HCT116 (cell line): Measurements from ENCODE around the gene IMPG2. TPM values are rescaled to one million over a fixed set of nuclear protein-coding genes. Genes with fewer than 3 reads are reported as not detected.

Source experiments
- ATAC-seq: fragments of 200-7000 bp; cut with Tn5 transposase; 2 replicates; pipeline ENCODE4 v1.9.1; 2020; ENCODE audit warnings: mild to moderate bottlenecking, moderate library complexity
- BruUV-seq: library from RNA; stranded (reverse); fragments of 400-500 nt; replicated peaks from 2 replicates; lab custom pipeline; 2021; lab: Mats Ljungman, UMichigan
- CTCF ChIA-PET: fragments of 300-600 bp; sonication (Branson Sonifier 250); formaldehyde crosslinking; loops from one replicate; lab custom pipeline; 2021; ENCODE audit warnings: antibody characterized with exemption; lab: Charles Lee
- POLR2A ChIA-PET: fragments of 300-600, 350-600 bp; sonication (Branson Sonifier 250); formaldehyde crosslinking; loops from one replicate; lab custom pipeline; 2021; ENCODE audit warnings: antibody characterized with exemption; lab: Charles Lee
- RAD21 ChIA-PET, 2 experiments: fragments of 300-600 bp; sonication (Branson Sonifier 250); formaldehyde crosslinking; loops; one replicate each; lab custom pipeline; 2023; ENCODE audit warnings: low total read pairs in 2 of 2; ENCODE audit not compliant: uncharacterized antibody in 2 of 2, unreplicated experiment in 2 of 2, low non-redundant PET in 1 of 2; lab: Charles Lee
- DNase-seq: peaks from one replicate; pipeline ENCODE4 v3.0.0-alpha.2; 2010; ENCODE audit warnings: low read depth, low spot score
- H2AFZ ChIP-seq: fragments of 200-600 bp; shearing (Covaris generic), sonication (generic); 2 replicates; pipeline ENCODE4 v1.6.1; 2017; ENCODE audit warnings: low read depth, mixed run types, mixed read lengths, antibody characterized with exemption, low read length; ENCODE audit not compliant: poor library complexity, severe bottlenecking
- H3K27ac ChIP-seq: 2 replicates; pipeline ENCODE4 v1.5.1; 2012; ENCODE audit warnings: low read depth, low read length
- H3K27me3 ChIP-seq: fragments of 200-600 bp; sonication (generic); 2 replicates; pipeline ENCODE4 v1.6.1; 2016; ENCODE audit warnings: mixed run types, low read length, mixed read lengths; ENCODE audit not compliant: insufficient read depth
- H3K36me3 ChIP-seq, 2 experiments: fragments of 200-500 bp in 1 of 2; fragments of 200-600 bp in 1 of 2; sonication (Bioruptor generic) in 1 of 2; sonication (generic) in 1 of 2; 2 replicates each; pipeline versions ENCODE4 v1.5.1 to v1.6.1; 2014 to 2016; ENCODE audit warnings: low read length in 2 of 2, inconsistent platforms in 1 of 2, mixed read lengths in 1 of 2, mixed run types in 1 of 2; ENCODE audit not compliant: insufficient read depth in 2 of 2, control insufficient read depth in 1 of 2
- H3K4me1 ChIP-seq, 2 experiments: fragments of 200-600 bp in 1 of 2; sonication (generic) in 1 of 2; 2 replicates each; pipeline versions ENCODE4 v1.5.1 to v1.6.1; 2012 to 2017; ENCODE audit warnings: low read length in 2 of 2, inconsistent platforms in 1 of 2, mild to moderate bottlenecking in 1 of 2, mixed read lengths in 1 of 2, mixed run types in 1 of 2, moderate library complexity in 1 of 2; ENCODE audit not compliant: insufficient read depth in 2 of 2, control insufficient read depth in 1 of 2
- H3K4me2 ChIP-seq: fragments of 200-600 bp; sonication (generic); 2 replicates; pipeline ENCODE4 v1.6.1; 2017; ENCODE audit warnings: mixed run types, low read length, mixed read lengths
- H3K4me3 ChIP-seq, 2 experiments: fragments of 200-600 bp in 1 of 2; sonication (generic) in 1 of 2; replicated peaks in 1 of 2; 2 replicates each; pipeline ENCODE4 v1.5.1; 2011 to 2016; ENCODE audit warnings: low read length in 2 of 2, control low read depth in 1 of 2, low read depth in 1 of 2, mild to moderate bottlenecking in 1 of 2, mixed read lengths in 1 of 2, mixed run types in 1 of 2
- H3K79me2 ChIP-seq: fragments of 200-600 bp; sonication (generic); 2 replicates; pipeline ENCODE4 v1.6.1; 2017; ENCODE audit warnings: mild to moderate bottlenecking, mixed run types, low read length, moderate library complexity, mixed read lengths; ENCODE audit not compliant: insufficient read depth
- H3K9ac ChIP-seq: fragments of 200-600 bp; sonication (generic); 2 replicates; pipeline ENCODE4 v1.6.1; 2016; ENCODE audit warnings: low read length, mixed read lengths
- H3K9me2 ChIP-seq: fragments of 200-600 bp; sonication (generic), shearing (Covaris generic); 2 replicates; pipeline ENCODE4 v1.6.1; 2017; ENCODE audit warnings: mixed run types, mild to moderate bottlenecking, moderate library complexity; ENCODE audit not compliant: insufficient read depth
- H3K9me3 ChIP-seq, 2 experiments: fragments of 200-500 bp in 1 of 2; fragments of 200-600 bp in 1 of 2; sonication (Bioruptor generic) in 1 of 2; sonication (generic) in 1 of 2; 2 replicates each; pipeline ENCODE4 v1.6.1; 2014 to 2017; ENCODE audit warnings: low read length in 2 of 2, mixed read lengths in 2 of 2, inconsistent platforms in 1 of 2, low read depth in 1 of 2, mild to moderate bottlenecking in 1 of 2, mixed run types in 1 of 2, moderate library complexity in 1 of 2; ENCODE audit not compliant: control insufficient read depth in 1 of 2, insufficient read depth in 1 of 2
- H4K20me1 ChIP-seq: fragments of 200-600 bp; sonication (generic), shearing (Covaris generic); 2 replicates; pipeline ENCODE4 v1.6.1; 2017; ENCODE audit warnings: mixed run types, mild to moderate bottlenecking, moderate library complexity; ENCODE audit not compliant: insufficient read depth
- CEBPB ChIP-seq: IDR thresholded peaks from 2 replicates; pipeline ENCODE4 v1.6.1; 2012; ENCODE audit warnings: low read depth
- EGR1 ChIP-seq: IDR thresholded peaks from 2 replicates; pipeline ENCODE4 v1.6.1; 2012; ENCODE audit warnings: low read depth
- ELF1 ChIP-seq: IDR thresholded peaks from 2 replicates; pipeline ENCODE4 v1.6.1; 2012; ENCODE audit warnings: low read depth, borderline replicate concordance
- EZH2 ChIP-seq: fragments of 200-600 bp; sonication (generic); IDR thresholded peaks from 2 replicates; pipeline ENCODE4 v1.6.1; 2017; ENCODE audit warnings: antibody characterized with exemption, mixed run types
- EZH2phosphoT487 ChIP-seq: fragments of 200-600 bp; IDR thresholded peaks from 2 replicates; pipeline ENCODE4 v1.6.1; 2018; ENCODE audit warnings: antibody characterized with exemption, borderline replicate concordance
- FOSL1 ChIP-seq: IDR thresholded peaks from 2 replicates; pipeline ENCODE4 v1.6.1; 2012; ENCODE audit warnings: low read depth
- JUND ChIP-seq: IDR thresholded peaks from 2 replicates; pipeline ENCODE4 v1.6.1; 2012
- MAX ChIP-seq: IDR thresholded peaks from 2 replicates; pipeline ENCODE4 v1.6.1; 2012
- POLR2A ChIP-seq: IDR thresholded peaks from 2 replicates; pipeline ENCODE4 v1.7.0; 2011; ENCODE audit warnings: borderline replicate concordance; ENCODE audit not compliant: insufficient read depth, insufficient read length; ENCODE audit errors: extremely low read depth
- POLR2AphosphoS5 ChIP-seq: IDR thresholded peaks from 2 replicates; pipeline ENCODE4 v1.6.1; 2011; ENCODE audit warnings: mild to moderate bottlenecking, low read depth, low read length, moderate library complexity
- REST ChIP-seq: IDR thresholded peaks from 2 replicates; pipeline ENCODE4 v1.6.1; 2012; ENCODE audit warnings: low read depth
- SIN3A ChIP-seq: IDR thresholded peaks from 2 replicates; pipeline ENCODE4 v1.6.1; 2012; ENCODE audit warnings: low read depth
- SP1 ChIP-seq: IDR thresholded peaks from 2 replicates; pipeline ENCODE4 v1.6.1; 2012; ENCODE audit warnings: low read depth
- TCF7L2 ChIP-seq: IDR thresholded peaks from 2 replicates; pipeline ENCODE4 v1.7.0; 2011; ENCODE audit warnings: borderline replicate concordance, inconsistent platforms; ENCODE audit not compliant: insufficient read depth, insufficient read length; ENCODE audit errors: extremely low read depth
- ZBTB33 ChIP-seq: IDR thresholded peaks from 2 replicates; pipeline ENCODE4 v1.6.1; 2011; ENCODE audit warnings: mild to moderate bottlenecking, low read length, moderate library complexity; ENCODE audit not compliant: insufficient replicate concordance; ENCODE audit errors: extremely low read depth
- ZFX ChIP-seq: fragments of 450-650 bp; IDR thresholded peaks from 2 replicates; pipeline ENCODE4 v1.6.1; 2017
- intact Hi-C: fragments of 100-400 bp; cut with micrococcal nuclease; formaldehyde crosslinking; loops from 2 replicates; pipeline ENCODE4 v1.10.0; 2022
- total RNA-seq: library from RNA; stranded (reverse); gene quantifications from one replicate; pipeline ENCODE4 v1.2.1, GENCODE V29; 2021; ENCODE audit not compliant: unreplicated experiment
- TF ChIP-seq, protein P1 (sequence below), 3 experiments: fragments of 200-600 bp in 1 of 3; sonication (generic) in 1 of 3; IDR thresholded peaks in 2 of 3; conservative IDR thresholded peaks in 1 of 3; 2 replicates each; pipeline ENCODE4 v1.5.1; 2012 to 2017; ENCODE audit warnings: low read depth in 2 of 3, low read length in 2 of 3, antibody characterized with exemption in 1 of 3, borderline replicate concordance in 1 of 3, control low read depth in 1 of 3, mild to moderate bottlenecking in 1 of 3, mixed read lengths in 1 of 3, mixed run types in 1 of 3, moderate library complexity in 1 of 3; ENCODE audit not compliant: insufficient read depth in 1 of 3

The IMPG2 gene
- total RNA-seq, 1 experiment from 2014 or later: 0.20 TPM

GRCh38 chr3:101261506-101261905 is 58.9 kb downstream of the IMPG2 start:
- TF ChIP-seq FOSL1 (no peak), ELF1 (no peak), POLR2AphosphoS5 (no peak), EZH2 (no peak), ZFX (no peak), REST (no peak), EGR1 (no peak), JUND (no peak), EZH2phosphoT487 (no peak), MAX (no peak), CEBPB (no peak), TCF7L2 (no peak), SIN3A (no peak), ZBTB33 (no peak), SP1 (no peak), POLR2A (no peak)
- TF ChIP-seq, protein P1, sequence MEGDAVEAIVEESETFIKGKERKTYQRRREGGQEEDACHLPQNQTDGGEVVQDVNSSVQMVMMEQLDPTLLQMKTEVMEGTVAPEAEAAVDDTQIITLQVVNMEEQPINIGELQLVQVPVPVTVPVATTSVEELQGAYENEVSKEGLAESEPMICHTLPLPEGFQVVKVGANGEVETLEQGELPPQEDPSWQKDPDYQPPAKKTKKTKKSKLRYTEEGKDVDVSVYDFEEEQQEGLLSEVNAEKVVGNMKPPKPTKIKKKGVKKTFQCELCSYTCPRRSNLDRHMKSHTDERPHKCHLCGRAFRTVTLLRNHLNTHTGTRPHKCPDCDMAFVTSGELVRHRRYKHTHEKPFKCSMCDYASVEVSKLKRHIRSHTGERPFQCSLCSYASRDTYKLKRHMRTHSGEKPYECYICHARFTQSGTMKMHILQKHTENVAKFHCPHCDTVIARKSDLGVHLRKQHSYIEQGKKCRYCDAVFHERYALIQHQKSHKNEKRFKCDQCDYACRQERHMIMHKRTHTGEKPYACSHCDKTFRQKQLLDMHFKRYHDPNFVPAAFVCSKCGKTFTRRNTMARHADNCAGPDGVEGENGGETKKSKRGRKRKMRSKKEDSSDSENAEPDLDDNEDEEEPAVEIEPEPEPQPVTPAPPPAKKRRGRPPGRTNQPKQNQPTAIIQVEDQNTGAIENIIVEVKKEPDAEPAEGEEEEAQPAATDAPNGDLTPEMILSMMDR (IDR thresholded peaks at IDR 0.05 in 2 of 3, conservative IDR thresholded peaks at IDR 0.05 in 1 of 3; ENCODE audit: borderline replicate concordance in 1 of 3, insufficient read depth in 1 of 3, low read depth in 2 of 3, low read length in 2 of 3): no peak
- H3K36me3 ChIP-seq: no peaks in the 10 kb centered on the region
- H3K79me2 ChIP-seq: no peaks in the 10 kb centered on the region
- H3K9me3 ChIP-seq: no peaks in the 10 kb centered on the region
- H3K9me2 ChIP-seq: no peaks in the 10 kb centered on the region
- no peaks in the 10 kb centered on the region for H4K20me1 ChIP-seq
- ATAC-seq (no peak), DNase-seq (no peak)
- H3K27me3 ChIP-seq: no peaks in the 10 kb centered on the region
- POLR2A ChIA-PET: no interaction called here
- H3K4me1 ChIP-seq: no peaks in the 10 kb centered on the region
- no TSS peak for BruUV-seq
- intact Hi-C loops: no loop called here
- CTCF ChIA-PET: no interaction called here
- no peak overlapping the region for H2AFZ ChIP-seq
- RAD21 ChIA-PET: no interaction called here
- no peak overlapping the region for H3K9ac ChIP-seq
- H3K4me2 ChIP-seq: no peak overlapping the region
- no peak overlapping the region for H3K4me3 ChIP-seq
- H3K27ac ChIP-seq: no peak overlapping the region
